RWPE2 (cell line): ENCODE data around the gene CBX8.

Experiments used
- ATAC-seq: fragments of 200-7000 bp; cut with Tn5 transposase; 3 replicates; pipeline ENCODE4 v1.9.1; 2021; ENCODE audit warnings: low read depth
- DNase-seq: peaks from one replicate; pipeline ENCODE4 v3.0.0-alpha.2; 2020; ENCODE audit warnings: low spot score
- H3K27ac ChIP-seq: fragments of 450-650 bp; 2 replicates; pipeline ENCODE4 v1.5.1; 2017; ENCODE audit warnings: mild to moderate bottlenecking; ENCODE audit not compliant: poor library complexity, severe bottlenecking
- H3K27me3 ChIP-seq: fragments of 250-450 bp; sonication (Bioruptor Pico); 2 replicates; pipeline ENCODE4 v1.5.1; 2021; ENCODE audit warnings: mild to moderate bottlenecking, moderate library complexity; ENCODE audit not compliant: insufficient read depth, poor library complexity, severe bottlenecking
- H3K36me3 ChIP-seq: fragments of 250-450 bp; sonication (Bioruptor Pico); 2 replicates; pipeline ENCODE4 v1.5.1; 2020; ENCODE audit warnings: low read depth, mild to moderate bottlenecking, moderate library complexity
- H3K4me1 ChIP-seq: fragments of 250-450 bp; sonication (Bioruptor Pico); 2 replicates; pipeline ENCODE4 v1.5.1; 2021; ENCODE audit warnings: mild to moderate bottlenecking, moderate library complexity; ENCODE audit not compliant: insufficient read depth, poor library complexity, severe bottlenecking
- H3K4me3 ChIP-seq: fragments of 250-450 bp; sonication (Bioruptor Pico); 2 replicates; pipeline ENCODE4 v1.5.1; 2021; ENCODE audit warnings: mild to moderate bottlenecking, moderate library complexity; ENCODE audit not compliant: severe bottlenecking
- H3K9me3 ChIP-seq: fragments of 250-450 bp; sonication (Bioruptor Pico); 2 replicates; pipeline ENCODE4 v1.5.1; 2021; ENCODE audit warnings: mild to moderate bottlenecking, moderate library complexity; ENCODE audit not compliant: severe bottlenecking
- CTCF ChIP-seq: fragments of 450-650 bp; IDR thresholded peaks from one replicate; pipeline ENCODE4 v1.5.1; 2017; ENCODE audit warnings: mild to moderate bottlenecking, moderate library complexity; ENCODE audit not compliant: poor library complexity, severe bottlenecking

The CBX8 gene

GRCh38 chr17:79815836-79816461 lies 19.1 kb upstream of the CBX8 start:
- H3K36me3 ChIP-seq: no peaks in the 10 kb centered on the region
- no peak overlapping the region for H3K4me3 ChIP-seq
- no peaks in the 10 kb centered on the region for H3K9me3 ChIP-seq
- H3K4me1 ChIP-seq: no peaks in the 10 kb centered on the region
- no peak overlapping the region for H3K27ac ChIP-seq
- H3K27me3 ChIP-seq: peaks cover 38% of the 10 kb centered on the region
- DNase-seq (no peak), ATAC-seq (no peak)
- no peak for TF ChIP-seq CTCF

DNA sequence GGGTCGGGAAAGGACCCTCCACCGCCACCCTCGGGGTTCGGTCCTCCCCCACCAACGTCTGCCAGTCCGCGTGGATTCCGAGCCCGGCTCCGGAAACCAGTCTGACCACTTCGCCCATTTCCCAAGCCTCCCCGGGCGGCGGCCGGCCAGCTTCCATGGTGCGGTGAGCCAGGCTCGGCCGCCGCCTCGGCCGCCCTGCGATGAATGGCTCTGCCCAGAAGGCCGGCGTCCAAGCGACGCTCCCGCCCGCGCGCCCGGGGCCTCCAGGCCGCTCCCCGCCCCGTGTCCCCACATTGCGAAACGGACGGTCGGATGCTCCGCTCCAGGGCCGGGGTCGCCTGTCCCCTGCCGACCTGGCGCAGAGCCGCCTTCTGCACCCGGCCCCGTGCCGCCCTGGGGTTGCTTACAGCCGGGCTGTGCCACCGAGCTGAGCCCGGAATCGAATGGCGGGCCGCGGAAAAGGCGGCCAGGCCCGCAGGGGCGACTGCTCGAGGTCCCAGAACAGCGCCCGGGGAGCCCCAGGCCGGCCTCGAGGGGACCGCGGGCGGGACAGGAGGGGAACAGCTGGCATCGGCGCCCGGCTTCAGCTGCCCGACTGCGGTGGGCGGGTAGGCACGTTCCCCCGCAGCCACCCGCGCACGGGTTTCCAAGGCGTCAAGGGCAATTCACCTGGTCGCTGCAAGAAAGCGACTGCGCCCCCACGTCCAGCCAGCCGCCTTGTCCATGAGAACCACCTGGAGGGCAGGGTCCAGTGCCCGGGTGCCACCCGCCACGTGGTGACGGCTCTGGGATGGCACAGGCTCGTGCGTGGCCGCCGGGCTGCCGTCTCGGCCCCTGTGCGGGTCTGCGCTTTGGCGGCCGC lies 18.3 kb upstream of the CBX8 start:
- peak overlapping the region; percentile 11 for H3K4me3 ChIP-seq
- DNase-seq (peak; percentile 75), ATAC-seq (peak; percentile 10; the same call in 1 of the 3 replicates)
- peaks cover 2% of the 10 kb centered on the region for H3K4me1 ChIP-seq
- H3K36me3 ChIP-seq: no peaks in the 10 kb centered on the region
- no peak for TF ChIP-seq CTCF
- H3K9me3 ChIP-seq: no peaks in the 10 kb centered on the region
- H3K27ac ChIP-seq: no peak overlapping the region
- H3K27me3 ChIP-seq: peaks cover 46% of the 10 kb centered on the region

- Histone ChIP-seq H3K27ac (no peak overlapping the region), H3K4me3 (peak overlapping the region; percentile 11), H3K9me3 (no peaks in the 10 kb centered on the region), H3K4me1 (peaks cover 2% of the 10 kb centered on the region), H3K36me3 (no peaks in the 10 kb centered on the region), H3K27me3 (peaks cover 48% of the 10 kb centered on the region)
- DNase-seq (no peak), ATAC-seq (no peak)
- TF ChIP-seq CTCF: no peak
These were observed 17.5 kb upstream of the CBX8 start for GRCh38 chr17:79814127-79814973.

- Histone ChIP-seq H3K27me3 (peaks cover 56% of the 10 kb centered on the region), H3K4me1 (peaks cover 2% of the 10 kb centered on the region), H3K27ac (no peak overlapping the region), H3K4me3 (peak overlapping the region; percentile 24), H3K36me3 (no peaks in the 10 kb centered on the region), H3K9me3 (no peaks in the 10 kb centered on the region)
- TF ChIP-seq CTCF: no peak
- DNase-seq: no peak
- no peak for ATAC-seq
These were observed 16.6 kb upstream of the CBX8 start for GRCh38 chr17:79813297-79814126.
